Measurements from ENCODE around the gene SH3BP1. TPM values are rescaled to one million over a fixed set of nuclear protein-coding genes. Genes with fewer than 3 reads are reported as not detected.
"Not testable (repeated sequence)": the region's sequence is repeated elsewhere in the genome, so short reads cannot be mapped to it uniquely, and the experiment has no call there.

SH3BP1 gene
- total RNA-seq, 4 donors from 2014 or later, result 2.9 to 4.9 (median 3.2) TPM

- H3K36me3 ChIP-seq, result no peaks in the 10 kb centered on the region
- 27 to 48% methylated on average over 2 to 4 of the region's 4 CpGs for WGBS, 2 donors (ENCODE audit: low coverage in 1 of 2)
- no peak overlapping the region for H3K4me3 ChIP-seq
- no peak for TF ChIP-seq EP300 (IDR thresholded peaks at IDR 0.05)
- TF ChIP-seq POLR2AphosphoS5 (IDR thresholded peaks at IDR 0.05), result no peak
- TF ChIP-seq CTCF (IDR thresholded peaks at IDR 0.05), result no peak
- no peak for TF ChIP-seq POLR2A (IDR thresholded peaks at IDR 0.05)
- peaks cover 27% of the 10 kb centered on the region for H3K27me3 ChIP-seq
- H3K4me1 ChIP-seq, result no peaks in the 10 kb centered on the region
- no peaks in the 10 kb centered on the region for H3K9me3 ChIP-seq
- no peak overlapping the region for H3K27ac ChIP-seq
- ATAC-seq, result no peak
Measured at GRCh38 chr22:37601203-37601539, 38.3 kb upstream of the SH3BP1 start.

GRCh38 chr22:37601540-37602442 is 37.7 kb upstream of the SH3BP1 start:
- TF ChIP-seq POLR2A (IDR thresholded peaks at IDR 0.05) (no peak), CTCF (IDR thresholded peaks at IDR 0.05) (no peak), EP300 (IDR thresholded peaks at IDR 0.05) (no peak), POLR2AphosphoS5 (IDR thresholded peaks at IDR 0.05) (no peak)
- 25 to 30% methylated on average over 10 to 12 of the region's 14 CpGs for WGBS, 2 donors (ENCODE audit: low coverage in 1 of 2)
- ATAC-seq, result no peak

GRCh38 chr22:37602546-37603277 is 36.8 kb upstream of the SH3BP1 start:
- not testable (repeated sequence) for H3K9me3 ChIP-seq, H3K27ac ChIP-seq, ATAC-seq, H3K36me3 ChIP-seq, H3K4me3 ChIP-seq, H3K4me1 ChIP-seq
- 85 to 86% methylated on average over 4 of the region's 5 CpGs for WGBS, 2 donors (ENCODE audit: low coverage in 1 of 2)
- H3K27me3 ChIP-seq, result peaks cover 38% of the 10 kb centered on the region

More at GRCh38 chr22:37601540-37602442, 37.7 kb upstream of the SH3BP1 start:
- Histone ChIP-seq H3K36me3 (no peaks in the 10 kb centered on the region), H3K27me3 (peaks cover 34% of the 10 kb centered on the region), H3K4me1 (peaks cover 0 to under 1% (median 0%) of the 10 kb centered on the region in 3 donors), H3K4me3 (no peak overlapping the region), H3K27ac (no peak overlapping the region), H3K9me3 (no peaks in the 10 kb centered on the region)

- ATAC-seq, result no peak
- WGBS, 2 donors (ENCODE audit: low coverage in 1 of 2), result 89 to 91% methylated on average over 3 to 5 of the region's 6 CpGs
- Histone ChIP-seq H3K9me3 (no peaks in the 10 kb centered on the region), H3K36me3 (no peaks in the 10 kb centered on the region), H3K27ac (no peak overlapping the region), H3K4me1 (peaks cover 0 to 15% (median 3%) of the 10 kb centered on the region in 3 donors), H3K27me3 (peaks cover 38% of the 10 kb centered on the region), H3K4me3 (no peak overlapping the region)
- TF ChIP-seq POLR2AphosphoS5 (IDR thresholded peaks at IDR 0.05) (no peak), POLR2A (IDR thresholded peaks at IDR 0.05) (no peak), EP300 (IDR thresholded peaks at IDR 0.05) (no peak), CTCF (IDR thresholded peaks at IDR 0.05) (no peak)
Measured at GRCh38 chr22:37604074-37604473, 35.4 kb upstream of the SH3BP1 start.

- ATAC-seq, result no peak
- Histone ChIP-seq H3K27ac (no peak overlapping the region), H3K9me3 (no peaks in the 10 kb centered on the region), H3K4me1 (peaks cover 0 to 22% (median 5%) of the 10 kb centered on the region in 3 donors), H3K27me3 (peaks cover 38% of the 10 kb centered on the region), H3K4me3 (no peak overlapping the region), H3K36me3 (no peaks in the 10 kb centered on the region)
- TF ChIP-seq POLR2A (IDR thresholded peaks at IDR 0.05), result no peak
- no peak for TF ChIP-seq CTCF (IDR thresholded peaks at IDR 0.05)
- TF ChIP-seq EP300 (IDR thresholded peaks at IDR 0.05), result no peak
- no peak for TF ChIP-seq POLR2AphosphoS5 (IDR thresholded peaks at IDR 0.05)
- WGBS, 2 donors (ENCODE audit: low coverage in 1 of 2), result 61 to 70% methylated on average over 2 to 3 of the region's 5 CpGs
Measured at GRCh38 chr22:37604875-37605274, 34.6 kb upstream of the SH3BP1 start.

Data from gastroesophageal sphincter (tissue), 4 donors.